B cell (primary cell): ENCODE measurements around the gene SKIC2. TPM values are rescaled to one million over a fixed set of nuclear protein-coding genes. Genes with fewer than 3 reads are reported as not detected.

Source experiments
- ATAC-seq: fragments of 200-7000 bp; cut with Tn5 transposase; one replicate; pipeline ENCODE4 v1.10.0; 2021; ENCODE audit warnings: low read depth, mild to moderate bottlenecking, moderate number of reproducible peaks, moderate library complexity
- CTCF ChIA-PET: fragments of 350-600 bp; sonication (Branson Sonifier 250); formaldehyde crosslinking; loops from one replicate; lab custom pipeline; 2021; ENCODE audit warnings: antibody characterized with exemption, inconsistent platforms; lab: Charles Lee
- POLR2A ChIA-PET: fragments of 350-600 bp; sonication (Branson Sonifier 250); formaldehyde crosslinking; loops from one replicate; lab custom pipeline; 2021; ENCODE audit warnings: antibody characterized with exemption; lab: Charles Lee
- DNase-seq: peaks from one replicate; pipeline ENCODE4 v3.0.0; 2013
- H2AFZ ChIP-seq: 2 replicates; pipeline ENCODE4 v1.6.1; 2012; ENCODE audit warnings: mild to moderate bottlenecking, low read depth, low read length; ENCODE audit not compliant: insufficient read depth, poor library complexity, severe bottlenecking
- H3K27ac ChIP-seq, 2 donors: 1 replicate in 1 of 2; 2 replicates in 1 of 2; pipeline ENCODE4 v1.5.1; 2012 to 2013; ENCODE audit warnings: low read length in 2 of 2, mild to moderate bottlenecking in 2 of 2, moderate library complexity in 1 of 2
- H3K27me3 ChIP-seq, 4 experiments: fragments of 200-600 bp in 1 of 4; sonication (generic) in 1 of 4; replicated peaks in 1 of 4; 1 replicate in 2 of 4; 2 replicates in 2 of 4; pipeline versions ENCODE4 v1.6.1 to v1.7.0; 2013 to 2016; ENCODE audit warnings: low read length in 3 of 4, mild to moderate bottlenecking in 2 of 4, mixed read lengths in 1 of 4, moderate library complexity in 1 of 4; ENCODE audit not compliant: insufficient read depth in 4 of 4, control insufficient read depth in 3 of 4; ENCODE audit errors: control extremely low read depth in 1 of 4
- H3K36me3 ChIP-seq, 2 experiments: replicated peaks in 1 of 2; 1 replicate in 1 of 2; 2 replicates in 1 of 2; pipeline versions ENCODE4 v1.6.1 to v1.7.1; 2013; ENCODE audit warnings: low read length in 1 of 2; ENCODE audit not compliant: insufficient read depth in 2 of 2, control insufficient read depth in 1 of 2; ENCODE audit errors: control extremely low read depth in 1 of 2, extremely low read depth in 1 of 2
- H3K4me1 ChIP-seq, 2 donors: fragments of 200-600 bp in 1 of 2; sonication (generic) in 1 of 2; 1 replicate in 1 of 2; 2 replicates in 1 of 2; pipeline versions ENCODE4 v1.5.1 to v1.6.1; 2013 to 2017; ENCODE audit warnings: low read length in 2 of 2; ENCODE audit not compliant: control insufficient read depth in 2 of 2, insufficient read depth in 2 of 2
- H3K4me2 ChIP-seq: replicated peaks from 2 replicates; pipeline ENCODE3; 2012; ENCODE audit warnings: mild to moderate bottlenecking, low read depth, low read length; ENCODE audit not compliant: poor library complexity, severe bottlenecking
- H3K4me3 ChIP-seq, 5 experiments: fragments of 200-600 bp in 1 of 5; sonication (generic) in 1 of 5; 1 replicate in 3 of 5; 2 replicates in 2 of 5; pipeline versions ENCODE4 v1.5.1 to v1.7.0; 2011 to 2016; ENCODE audit warnings: low read length in 4 of 5, mild to moderate bottlenecking in 4 of 5, low read depth in 2 of 5, control low read depth in 1 of 5, moderate library complexity in 1 of 5; ENCODE audit not compliant: insufficient read depth in 1 of 5; ENCODE audit errors: control extremely low read depth in 1 of 5, extremely low read depth in 1 of 5
- H3K79me2 ChIP-seq: fragments of 200-600 bp; sonication (generic); one replicate; pipeline ENCODE4 v1.6.0; 2016; ENCODE audit warnings: low read length; ENCODE audit not compliant: control insufficient read depth, insufficient read depth
- H3K9ac ChIP-seq: fragments of 200-600 bp; sonication (generic); 2 replicates; pipeline ENCODE4 v1.6.1; 2017; ENCODE audit warnings: mild to moderate bottlenecking, low read length, moderate library complexity
- H3K9me3 ChIP-seq, 3 donors: one replicate each; pipeline versions ENCODE4 v1.6.1 to v1.7.1; 2013; ENCODE audit warnings: low read length in 2 of 3; ENCODE audit not compliant: control insufficient read depth in 2 of 3, insufficient read depth in 1 of 3; ENCODE audit errors: control extremely low read depth in 1 of 3
- H4K20me1 ChIP-seq: 2 replicates; pipeline ENCODE4 v1.6.0; 2012; ENCODE audit warnings: mild to moderate bottlenecking, low read length; ENCODE audit not compliant: insufficient read depth, control insufficient read depth, poor library complexity, severe bottlenecking
- H3K27ac Mint-ChIP-seq: one replicate; pipeline ENCODE4 v1.8.0; 2021; ENCODE audit warnings: mixed read lengths
- H3K27me3 Mint-ChIP-seq: one replicate; pipeline ENCODE4 v1.8.0; 2021; ENCODE audit warnings: mixed read lengths
- H3K4me1 Mint-ChIP-seq: one replicate; pipeline ENCODE4 v1.8.0; 2021; ENCODE audit warnings: mixed read lengths
- H3K4me3 Mint-ChIP-seq: one replicate; pipeline ENCODE4 v1.8.0; 2021; ENCODE audit warnings: mixed read lengths
- H3K9me3 Mint-ChIP-seq: one replicate; pipeline ENCODE4 v1.8.0; 2022; ENCODE audit warnings: mixed read lengths; ENCODE audit not compliant: insufficient read depth
- EZH2 ChIP-seq: IDR thresholded peaks from 2 replicates; pipeline ENCODE4 v1.6.1; 2012; ENCODE audit warnings: borderline replicate concordance, low read depth, mild to moderate bottlenecking, moderate library complexity, low read length; ENCODE audit not compliant: insufficient read depth, poor library complexity, severe bottlenecking
- WGBS: methylation state at CpG from one replicate; pipeline ENCODE4 v1.1.5; 2013; ENCODE audit warnings: missing lambda C conversion rate; ENCODE audit not compliant: insufficient coverage; 5-methylcytosine and 5-hydroxymethylcytosine counted together
- intact Hi-C: fragments of 100-400 bp; cut with micrococcal nuclease; formaldehyde crosslinking; loops from one replicate; pipeline ENCODE4 v1.10.0; 2022
- polyA plus RNA-seq: library from polyadenylated mRNA; depleted of rRNA; stranded (reverse); fragments of >200 nt; gene quantifications from 2 replicates; pipeline ENCODE4 v1.2.3, GENCODE V29; 2012
- total RNA-seq, 2 donors: library from RNA; stranded (reverse); fragments of 120-200 nt in 1 of 2; gene quantifications; 1 replicate in 1 of 2; 2 replicates in 1 of 2; pipeline versions ENCODE4 v1.2.3 to v1.2.4, GENCODE V29; 2013 to 2022
- TF ChIP-seq, protein P1 (sequence below): fragments of 200-600 bp; IDR thresholded peaks from one replicate; pipeline ENCODE4 v1.8.0; 2022; ENCODE audit warnings: antibody characterized with exemption, mild to moderate bottlenecking

Gene SKIC2
- total and polyA plus RNA-seq, 2 donors (not counting 1 experiment from before 2014, with no cell fraction given): 93.1 to 119 TPM

DNA sequence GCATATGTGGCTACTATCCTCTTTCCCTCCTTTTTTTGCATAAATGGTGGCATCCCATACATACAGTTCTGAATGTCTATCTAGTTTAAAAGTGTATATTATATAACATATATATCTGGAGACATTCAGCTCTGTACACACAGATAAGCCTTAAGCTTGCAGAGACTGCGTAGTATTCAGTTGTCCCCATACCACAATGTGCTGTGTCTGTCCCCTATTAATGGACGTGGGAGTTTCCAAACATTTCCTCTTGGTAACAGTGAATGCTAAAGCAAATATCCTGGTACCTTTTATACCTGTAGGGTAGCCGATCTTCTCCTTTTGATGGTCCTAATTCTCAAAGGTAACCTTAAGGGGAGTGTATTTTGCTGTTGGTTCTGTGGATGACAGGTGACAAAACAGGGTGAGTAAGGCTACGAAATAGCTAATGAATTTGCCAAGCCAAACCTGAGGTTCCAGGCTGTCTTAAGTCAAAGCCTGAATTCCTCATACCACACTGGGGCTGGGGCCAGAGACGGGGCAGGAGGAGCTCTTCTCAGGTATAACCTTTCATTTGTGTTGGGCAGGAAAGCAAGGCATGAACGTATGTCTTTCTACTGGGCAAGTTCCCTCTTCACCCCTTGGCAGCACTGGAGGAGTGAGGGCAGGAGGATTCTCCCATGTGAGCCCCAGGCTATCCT lies 39.2 kb upstream of the SKIC2 start:
- H3K4me1 ChIP-seq: no peaks in the 10 kb centered on the region
- ChIA-PET CTCF (interaction anchor here (3.1 kb wide), 1 partner anchor 30 kb away, joined by 12 read pairs; no protein-coding TSS in a partner anchor), POLR2A (interaction anchor here (0.6 kb wide), 1 partner anchor 10 kb away, joined by 3 read pairs; no protein-coding TSS in a partner anchor)
- H3K4me3 ChIP-seq: no peak overlapping the region
- no peaks in the 10 kb centered on the region for H3K9me3 ChIP-seq
- TF ChIP-seq EZH2: no peak
- TF ChIP-seq, protein P1, sequence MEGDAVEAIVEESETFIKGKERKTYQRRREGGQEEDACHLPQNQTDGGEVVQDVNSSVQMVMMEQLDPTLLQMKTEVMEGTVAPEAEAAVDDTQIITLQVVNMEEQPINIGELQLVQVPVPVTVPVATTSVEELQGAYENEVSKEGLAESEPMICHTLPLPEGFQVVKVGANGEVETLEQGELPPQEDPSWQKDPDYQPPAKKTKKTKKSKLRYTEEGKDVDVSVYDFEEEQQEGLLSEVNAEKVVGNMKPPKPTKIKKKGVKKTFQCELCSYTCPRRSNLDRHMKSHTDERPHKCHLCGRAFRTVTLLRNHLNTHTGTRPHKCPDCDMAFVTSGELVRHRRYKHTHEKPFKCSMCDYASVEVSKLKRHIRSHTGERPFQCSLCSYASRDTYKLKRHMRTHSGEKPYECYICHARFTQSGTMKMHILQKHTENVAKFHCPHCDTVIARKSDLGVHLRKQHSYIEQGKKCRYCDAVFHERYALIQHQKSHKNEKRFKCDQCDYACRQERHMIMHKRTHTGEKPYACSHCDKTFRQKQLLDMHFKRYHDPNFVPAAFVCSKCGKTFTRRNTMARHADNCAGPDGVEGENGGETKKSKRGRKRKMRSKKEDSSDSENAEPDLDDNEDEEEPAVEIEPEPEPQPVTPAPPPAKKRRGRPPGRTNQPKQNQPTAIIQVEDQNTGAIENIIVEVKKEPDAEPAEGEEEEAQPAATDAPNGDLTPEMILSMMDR: no peak
- H4K20me1 ChIP-seq: no peaks in the 10 kb centered on the region
- no peak overlapping the region for H2AFZ ChIP-seq
- Mint-ChIP-seq H3K4me3 (no peak overlapping the region), H3K27ac (no peak overlapping the region), H3K27me3 (peaks cover 9% of the 10 kb centered on the region), H3K9me3 (no peaks in the 10 kb centered on the region), H3K4me1 (no peaks in the 10 kb centered on the region)
- H3K9ac ChIP-seq: no peak overlapping the region
- no peak overlapping the region for H3K27ac ChIP-seq
- no peaks in the 10 kb centered on the region for H3K27me3 ChIP-seq
- intact Hi-C loops: no loop called here
- H3K36me3 ChIP-seq: no peaks in the 10 kb centered on the region
- DNase-seq (no peak), ATAC-seq (no peak)
- 100% methylated on average over 2 of the region's 6 CpGs for WGBS
- H3K4me2 ChIP-seq: no peak overlapping the region
- H3K79me2 ChIP-seq: no peaks in the 10 kb centered on the region

- POLR2A ChIA-PET: no interaction called here
- no peak overlapping the region for H3K4me2 ChIP-seq
- H3K9me3 Mint-ChIP-seq: no peaks in the 10 kb centered on the region
- H3K4me1 ChIP-seq: no peaks in the 10 kb centered on the region
- H3K4me3 Mint-ChIP-seq: no peak overlapping the region
- no peaks in the 10 kb centered on the region for H3K9me3 ChIP-seq
- DNase-seq: no peak
- H2AFZ ChIP-seq: no peak overlapping the region
- H3K4me3 ChIP-seq: no peak overlapping the region
- no peaks in the 10 kb centered on the region for H3K4me1 Mint-ChIP-seq
- no peaks in the 10 kb centered on the region for H4K20me1 ChIP-seq
- intact Hi-C loops: no loop called here
- ATAC-seq: no peak
- H3K27me3 Mint-ChIP-seq: peaks cover 3% of the 10 kb centered on the region
- no peaks in the 10 kb centered on the region for H3K79me2 ChIP-seq
- no peak overlapping the region for H3K9ac ChIP-seq
- CTCF ChIA-PET: interaction anchor here (3.1 kb wide), 1 partner anchor 31 kb away, joined by 12 read pairs; no protein-coding TSS in a partner anchor
- H3K36me3 ChIP-seq: no peaks in the 10 kb centered on the region
- no peak overlapping the region for H3K27ac Mint-ChIP-seq
- H3K27me3 ChIP-seq: no peaks in the 10 kb centered on the region
- 75% methylated on average over 2 of the region's 2 CpGs for WGBS
- no peak overlapping the region for H3K27ac ChIP-seq
- TF ChIP-seq, protein P1: no peak
- TF ChIP-seq EZH2: no peak
Observed at GRCh38 chr6:31920811-31921210, 38.2 kb upstream of the SKIC2 start.
